ENCODE measurements around the gene SEC14L5.

DNA sequence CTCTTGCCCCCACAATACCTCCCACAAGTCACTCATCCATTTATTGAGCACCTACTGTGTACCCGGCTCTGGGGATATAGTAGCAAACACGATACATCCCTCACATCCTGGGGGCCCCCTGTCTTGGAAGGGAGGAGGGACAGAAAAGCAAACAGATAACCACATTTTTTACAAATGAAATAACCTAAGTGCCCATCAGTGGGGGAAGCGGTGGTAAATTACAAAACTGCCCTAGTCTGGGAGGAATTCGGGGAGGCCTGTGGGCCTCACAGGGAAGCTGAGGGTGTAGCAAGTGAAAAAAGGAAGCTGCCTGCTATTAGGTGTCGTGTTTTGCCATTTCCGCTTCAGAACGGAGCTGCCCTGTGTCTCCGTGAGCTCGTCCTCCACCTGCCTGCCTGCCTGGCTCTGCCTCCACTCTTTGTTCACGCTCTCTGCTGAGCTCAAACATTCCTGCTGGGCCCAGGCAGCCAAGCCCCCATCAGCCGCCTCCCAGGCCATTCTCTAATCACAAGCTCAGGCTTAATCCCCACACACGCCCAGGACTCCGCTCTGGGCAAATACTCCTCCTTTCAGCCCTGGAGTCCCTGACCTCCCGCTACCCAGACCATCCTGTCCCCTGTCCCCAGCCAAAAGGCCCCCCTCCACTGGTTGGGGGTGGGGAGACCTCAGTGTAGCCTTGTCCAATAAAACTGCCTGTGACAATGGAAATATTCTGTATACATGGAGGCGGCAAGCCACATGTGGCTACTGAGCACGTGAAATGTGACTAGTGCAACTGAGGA lies 10.2 kb upstream of the SEC14L5 start:
- no peak for TF ChIP-seq POLR2A (IDR thresholded peaks at IDR 0.05; ENCODE audit: low read length)
- no peak for TF ChIP-seq GATA1 (IDR thresholded peaks at IDR 0.05; ENCODE audit: low read depth, low read length)
